Activated naive CD4-positive, alpha-beta T cell treated with anti-CD3 and anti-CD28 coated beads, Interleukin-2, amount 50 U/mL, for 24 hours (primary cell): Measurements from ENCODE around the gene FMO3.

ENCODE experiments used
- H3K27ac Mint-ChIP-seq: one replicate; pipeline ENCODE4 v1.8.0; 2021; ENCODE audit warnings: mild to moderate bottlenecking, mixed read lengths
- H3K27me3 Mint-ChIP-seq: one replicate; pipeline ENCODE4 v1.8.0; 2021; ENCODE audit warnings: mixed read lengths
- H3K36me3 Mint-ChIP-seq: one replicate; pipeline ENCODE4 v1.8.0; 2021; ENCODE audit warnings: mixed read lengths
- H3K4me1 Mint-ChIP-seq: one replicate; pipeline ENCODE4 v1.8.0; 2021; ENCODE audit warnings: mixed read lengths
- H3K4me3 Mint-ChIP-seq: one replicate; pipeline ENCODE4 v1.8.0; 2021; ENCODE audit warnings: mild to moderate bottlenecking, mixed read lengths
- H3K9me3 Mint-ChIP-seq: one replicate; pipeline ENCODE4 v1.8.0; 2021; ENCODE audit warnings: mixed read lengths

The FMO3 gene

DNA sequence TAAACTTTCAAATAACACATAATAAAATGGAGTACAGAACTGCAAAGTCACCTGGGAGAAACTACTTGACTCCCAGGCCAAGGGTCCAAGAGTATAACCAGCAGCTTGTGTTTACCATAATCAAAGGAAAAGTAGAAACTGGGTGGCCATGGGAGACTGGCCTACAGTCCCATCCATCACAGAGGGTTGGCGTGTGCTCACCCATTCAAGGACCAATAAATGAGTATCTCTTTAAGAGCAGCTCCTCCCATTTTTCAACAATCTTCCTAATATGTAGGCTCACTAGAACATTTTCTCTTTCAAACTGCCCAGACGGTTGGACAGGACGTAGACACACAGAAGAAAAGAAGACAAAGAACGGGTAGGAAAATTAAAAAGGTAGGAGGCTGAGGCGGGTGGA lies at the start of gene FMO3:
Gene FMO3 (plus strand): TSS at position 302 of the 400 bp plus-strand sequence. CDS start 1,754 bp downstream, outside the sequence.
- Mint-ChIP-seq H3K27me3 (peaks cover 4% of the 10 kb centered on the region), H3K36me3 (no peaks in the 10 kb centered on the region), H3K27ac (no peak within 1 kb of the TSS), H3K9me3 (no peaks in the 10 kb centered on the region), H3K4me1 (no peaks in the 10 kb centered on the region), H3K4me3 (no peak within 1 kb of the TSS)

DNA sequence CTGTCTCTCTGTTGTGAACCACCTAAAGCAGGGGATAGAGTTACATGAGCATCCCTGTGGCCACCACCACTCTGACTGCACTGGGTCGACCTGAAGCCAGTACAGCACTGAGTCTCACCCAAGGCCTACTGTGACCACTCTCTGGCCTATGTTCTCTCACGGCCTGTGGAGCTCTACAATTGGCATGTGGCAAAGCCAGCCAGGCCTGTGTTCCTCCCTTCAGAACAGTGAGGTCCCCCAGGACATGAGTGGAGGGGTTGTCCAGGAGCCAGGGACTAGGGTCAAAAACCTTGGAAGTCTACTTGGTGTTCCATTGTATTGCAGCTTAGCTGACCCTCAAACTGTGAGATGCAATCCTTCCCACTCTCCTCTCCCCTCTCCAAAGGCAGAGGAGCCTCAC lies 42.7 kb upstream of the FMO3 start:
- Mint-ChIP-seq H3K27ac (no peak overlapping the region), H3K4me1 (no peaks in the 10 kb centered on the region), H3K4me3 (no peak overlapping the region), H3K36me3 (no peaks in the 10 kb centered on the region), H3K27me3 (peaks cover 4% of the 10 kb centered on the region), H3K9me3 (peaks cover 30% of the 10 kb centered on the region)

DNA sequence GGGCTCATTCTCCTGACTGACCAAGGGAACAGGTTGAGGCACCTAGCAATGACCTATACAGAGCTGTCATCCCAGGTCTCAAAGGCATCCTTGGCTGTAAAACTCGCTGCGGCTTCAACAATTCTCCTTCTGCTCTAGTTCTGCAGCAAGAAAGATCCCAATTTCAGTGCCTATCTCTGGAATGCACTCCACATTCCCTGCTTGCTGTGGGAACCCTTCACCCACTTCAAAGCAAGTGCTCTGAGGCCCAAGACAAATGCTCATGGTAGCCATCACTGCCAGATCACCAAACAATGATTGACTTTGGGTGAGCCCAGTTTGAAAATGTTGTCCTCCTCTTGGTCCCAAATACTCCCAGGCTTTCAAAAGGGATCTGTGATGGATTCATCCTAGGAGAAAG lies 37.7 kb upstream of the FMO3 start:
- H3K4me1 Mint-ChIP-seq, result no peaks in the 10 kb centered on the region

DNA sequence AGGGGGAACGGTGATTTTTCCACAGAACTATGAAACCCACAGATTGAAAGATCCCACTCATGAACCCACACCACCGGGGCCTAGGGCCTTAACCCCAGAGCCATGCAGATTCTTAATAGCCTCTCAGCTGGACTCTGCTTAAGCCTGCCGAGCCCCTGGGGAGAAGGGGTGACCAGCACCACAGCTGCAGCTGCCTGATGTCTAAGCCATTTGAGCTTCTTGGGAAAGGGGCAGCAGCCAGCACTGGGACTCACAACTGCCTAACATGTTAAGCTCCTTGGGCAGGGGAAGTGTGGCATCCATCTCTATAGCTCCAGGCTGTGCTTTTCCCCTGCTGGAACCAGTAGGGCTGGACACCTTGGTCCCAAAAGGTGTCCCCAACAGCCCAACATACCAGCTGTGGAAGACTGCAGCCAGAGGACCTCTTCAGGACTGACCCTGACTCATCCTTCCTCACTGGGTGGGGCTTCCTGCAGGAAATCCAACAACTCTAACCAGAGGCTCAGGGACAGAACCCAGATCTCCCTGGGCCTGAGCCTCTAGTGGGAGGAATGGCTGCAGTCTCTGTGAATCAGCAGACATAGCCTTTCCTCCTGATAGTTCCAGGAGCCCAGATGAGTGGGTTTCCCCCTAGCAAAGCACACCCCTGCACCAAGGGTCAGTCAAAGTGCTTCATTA lies 34.6 kb upstream of the FMO3 start:
- Mint-ChIP-seq H3K9me3 (no peaks in the 10 kb centered on the region), H3K27ac (no peak overlapping the region), H3K4me3 (no peak overlapping the region), H3K4me1 (no peaks in the 10 kb centered on the region), H3K36me3 (no peaks in the 10 kb centered on the region), H3K27me3 (peaks cover 3% of the 10 kb centered on the region)

More for the DNA sequence above, 37.7 kb upstream of the FMO3 start:
- H3K4me3 Mint-ChIP-seq, result no peak overlapping the region
- H3K27ac Mint-ChIP-seq, result no peak overlapping the region
- H3K9me3 Mint-ChIP-seq, result peaks cover 10% of the 10 kb centered on the region
- H3K36me3 Mint-ChIP-seq, result no peaks in the 10 kb centered on the region
- peaks cover 5% of the 10 kb centered on the region for H3K27me3 Mint-ChIP-seq

DNA sequence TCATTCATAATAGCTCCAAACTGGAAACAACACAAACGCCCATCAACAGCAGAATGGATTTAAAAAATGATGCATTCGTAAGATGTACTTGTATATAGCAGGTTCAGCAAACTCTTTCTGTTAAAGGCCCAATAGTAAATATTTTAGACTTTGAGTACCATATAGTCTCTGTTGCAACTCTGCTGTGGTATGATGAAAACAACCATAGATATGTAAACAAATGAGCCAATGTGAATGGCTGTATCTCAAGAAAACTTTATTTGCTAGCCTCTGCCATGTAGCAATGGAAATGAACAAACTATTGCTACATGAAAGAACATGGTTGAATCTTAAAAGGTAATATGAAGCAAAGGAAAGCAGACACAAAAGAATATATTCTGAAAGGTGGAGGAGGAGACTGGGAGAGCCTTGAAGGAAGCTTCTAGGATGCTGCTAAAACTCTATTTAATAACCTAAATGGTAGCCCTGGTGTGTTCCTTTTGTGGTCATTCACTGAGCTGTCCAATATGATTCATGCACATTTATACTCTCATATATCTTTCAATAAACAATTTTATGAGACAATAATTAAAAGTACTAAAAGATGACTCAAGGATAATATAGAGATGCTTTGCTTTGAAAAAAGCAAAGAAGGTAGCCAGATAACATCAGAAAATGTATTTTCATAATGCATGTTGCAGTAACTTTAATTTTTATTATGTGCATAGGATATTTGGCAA lies 29.1 kb upstream of the FMO3 start:
- H3K27ac Mint-ChIP-seq, result no peak overlapping the region
- no peak overlapping the region for H3K4me3 Mint-ChIP-seq
- no peaks in the 10 kb centered on the region for H3K9me3 Mint-ChIP-seq
- no peaks in the 10 kb centered on the region for H3K27me3 Mint-ChIP-seq
- H3K4me1 Mint-ChIP-seq, result no peaks in the 10 kb centered on the region
- H3K36me3 Mint-ChIP-seq, result no peaks in the 10 kb centered on the region

DNA sequence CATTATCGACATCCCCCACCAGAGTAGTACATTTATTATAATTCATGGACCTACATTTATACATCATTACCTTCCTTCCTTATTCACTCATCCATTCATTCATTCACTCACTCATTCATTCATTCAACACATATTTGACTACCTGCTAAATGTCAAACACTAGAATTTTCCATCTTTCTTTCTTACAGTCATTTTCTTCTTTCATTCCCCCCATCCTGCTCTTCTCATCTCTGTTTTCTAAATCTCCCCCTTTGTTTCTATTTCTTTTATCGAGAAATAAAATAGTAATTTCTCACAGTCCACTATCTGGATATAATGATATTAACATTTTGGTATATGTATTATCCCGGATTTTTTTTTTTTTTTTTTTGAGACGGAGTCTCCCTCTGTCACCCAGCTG lies 27.8 kb upstream of the FMO3 start:
- Mint-ChIP-seq H3K4me1 (no peaks in the 10 kb centered on the region), H3K9me3 (no peaks in the 10 kb centered on the region), H3K27ac (no peak overlapping the region), H3K27me3 (no peaks in the 10 kb centered on the region), H3K36me3 (no peaks in the 10 kb centered on the region), H3K4me3 (no peak overlapping the region)

DNA sequence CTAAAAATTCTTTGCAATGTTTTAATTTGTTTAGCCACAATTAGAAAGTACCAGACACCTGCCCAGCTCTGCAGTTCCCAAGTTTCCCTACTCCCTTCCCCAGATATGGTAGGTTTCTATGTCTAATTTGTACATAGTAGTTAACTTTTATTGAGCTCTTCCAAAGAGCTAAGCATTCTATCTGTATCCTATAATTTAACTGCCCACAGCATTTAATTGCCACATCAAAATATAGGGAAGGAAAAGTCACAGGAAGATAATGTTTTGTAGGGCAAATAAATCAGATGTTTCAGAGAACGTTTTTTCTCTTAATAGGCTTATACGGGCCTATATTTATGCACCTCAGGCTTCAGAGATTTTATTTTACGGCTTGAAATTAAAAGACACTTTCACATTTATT lies 15.7 kb upstream of the FMO3 start:
- no peaks in the 10 kb centered on the region for H3K36me3 Mint-ChIP-seq
- peaks cover 6% of the 10 kb centered on the region for H3K27me3 Mint-ChIP-seq
- H3K4me3 Mint-ChIP-seq, result no peak overlapping the region
- peaks cover 8% of the 10 kb centered on the region for H3K9me3 Mint-ChIP-seq
- no peak overlapping the region for H3K27ac Mint-ChIP-seq
- H3K4me1 Mint-ChIP-seq, result no peaks in the 10 kb centered on the region

DNA sequence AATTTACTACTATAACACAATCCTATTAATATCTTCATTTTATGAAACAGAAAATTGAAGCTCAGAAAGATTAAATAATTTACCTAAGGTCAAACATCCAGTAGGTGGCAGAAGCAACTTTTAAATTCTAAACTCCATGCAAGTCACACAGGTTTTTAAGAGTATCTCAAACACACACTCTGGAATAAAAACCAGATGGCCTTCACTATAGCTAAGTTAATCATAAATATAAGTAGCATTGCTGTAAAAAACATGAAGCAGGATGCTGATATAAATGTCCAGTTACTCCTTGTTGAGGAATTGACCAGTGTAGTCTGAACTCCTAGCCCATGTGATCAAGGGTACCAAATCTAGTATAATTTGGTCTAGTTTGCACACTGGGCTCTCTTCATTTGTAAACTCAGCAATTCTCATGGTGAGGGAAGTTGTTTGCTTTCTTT lies 9.4 kb upstream of the FMO3 start:
- no peaks in the 10 kb centered on the region for H3K36me3 Mint-ChIP-seq
- no peak overlapping the region for H3K27ac Mint-ChIP-seq
- no peaks in the 10 kb centered on the region for H3K9me3 Mint-ChIP-seq
- no peak overlapping the region for H3K4me3 Mint-ChIP-seq
- peaks cover 6% of the 10 kb centered on the region for H3K27me3 Mint-ChIP-seq
- no peaks in the 10 kb centered on the region for H3K4me1 Mint-ChIP-seq

DNA sequence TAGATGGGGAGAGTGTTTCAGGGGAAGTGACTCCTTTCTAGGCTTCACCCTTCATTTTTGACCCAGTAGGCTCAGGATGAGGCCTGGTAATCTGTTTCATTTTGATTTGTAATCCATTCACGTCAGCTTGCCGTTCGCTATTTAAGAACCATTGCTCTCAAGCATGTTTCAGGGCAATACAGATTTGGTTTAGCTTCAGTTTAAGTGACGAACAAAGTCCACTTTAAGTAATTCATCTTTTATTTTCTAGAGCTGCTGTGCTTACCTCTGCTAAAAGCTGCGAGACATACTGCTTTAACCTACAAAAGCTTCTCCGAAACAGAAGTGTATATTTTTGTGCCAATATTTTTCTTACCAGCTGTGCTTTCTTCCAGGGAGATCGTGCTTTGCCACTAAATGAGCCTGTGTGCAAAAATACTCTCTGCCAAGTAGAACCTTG lies 8.9 kb upstream of the FMO3 start:
- no peaks in the 10 kb centered on the region for H3K36me3 Mint-ChIP-seq
- H3K4me3 Mint-ChIP-seq, result no peak overlapping the region
- H3K27ac Mint-ChIP-seq, result no peak overlapping the region
- H3K9me3 Mint-ChIP-seq, result no peaks in the 10 kb centered on the region
- no peaks in the 10 kb centered on the region for H3K4me1 Mint-ChIP-seq
- peaks cover 3% of the 10 kb centered on the region for H3K27me3 Mint-ChIP-seq

DNA sequence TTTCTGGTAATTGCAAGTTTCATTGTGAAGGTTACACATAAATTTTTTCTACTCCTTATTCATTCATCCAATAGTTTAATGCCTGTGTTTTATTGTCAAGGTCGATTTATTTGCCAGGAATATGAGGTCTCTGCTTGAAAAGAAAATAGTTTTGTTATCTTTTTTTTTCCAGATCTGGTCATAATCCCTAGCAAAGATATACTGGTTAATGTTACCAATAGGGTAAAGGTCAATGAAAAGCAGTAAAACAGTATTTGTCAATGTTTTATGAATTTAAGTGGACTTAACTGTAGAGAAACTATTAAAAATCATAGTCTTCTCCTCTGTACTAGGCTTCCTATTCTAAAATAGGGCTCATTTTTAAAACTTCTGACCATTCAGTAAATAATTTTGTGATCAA lies 8.1 kb upstream of the FMO3 start:
- Mint-ChIP-seq H3K9me3 (no peaks in the 10 kb centered on the region), H3K27ac (no peak overlapping the region), H3K27me3 (peaks cover 4% of the 10 kb centered on the region), H3K4me1 (no peaks in the 10 kb centered on the region), H3K36me3 (no peaks in the 10 kb centered on the region), H3K4me3 (no peak overlapping the region)

DNA sequence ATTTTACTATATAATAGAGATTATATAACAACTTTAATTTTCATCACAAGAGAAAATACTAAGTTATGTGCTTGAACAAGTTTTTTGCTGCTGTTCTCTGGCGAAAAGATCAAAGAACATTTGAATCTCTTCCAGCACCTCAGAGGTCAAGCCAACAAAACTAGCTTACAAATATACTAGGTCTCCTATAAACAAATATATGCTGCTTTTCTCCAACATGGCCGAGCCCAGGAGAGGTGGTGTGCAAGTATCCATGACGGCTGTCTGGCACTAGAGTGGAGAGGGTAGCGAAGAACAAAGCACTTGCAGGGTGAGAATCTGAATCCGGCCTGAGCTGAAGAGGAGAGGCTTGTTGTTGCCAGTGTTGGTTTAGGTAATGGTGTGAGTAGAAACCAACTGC lies 7.5 kb upstream of the FMO3 start:
- Mint-ChIP-seq H3K9me3 (no peaks in the 10 kb centered on the region), H3K4me3 (no peak overlapping the region), H3K4me1 (no peaks in the 10 kb centered on the region), H3K27me3 (peaks cover 4% of the 10 kb centered on the region), H3K27ac (no peak overlapping the region), H3K36me3 (no peaks in the 10 kb centered on the region)

DNA sequence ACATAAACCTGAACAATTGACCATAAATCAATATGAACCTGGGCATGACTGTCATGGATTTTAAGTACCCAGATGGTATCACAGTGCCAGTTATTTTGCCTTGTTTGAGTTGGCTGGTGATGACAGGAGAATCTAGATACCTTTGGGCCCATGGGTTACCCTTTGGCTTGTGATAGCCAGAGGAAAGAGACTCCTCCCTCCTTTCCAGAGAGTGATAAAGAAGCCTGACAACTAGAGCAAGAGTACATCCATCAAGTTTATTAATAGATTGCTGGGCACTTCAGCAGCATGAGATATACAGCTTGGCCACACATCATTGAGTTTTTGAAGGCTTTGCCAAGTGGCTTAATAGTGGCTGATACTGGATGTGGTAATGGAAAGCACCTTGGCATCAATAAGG lies 6.6 kb upstream of the FMO3 start:
- Mint-ChIP-seq H3K9me3 (no peaks in the 10 kb centered on the region), H3K36me3 (no peaks in the 10 kb centered on the region), H3K4me3 (no peak overlapping the region), H3K27ac (no peak overlapping the region), H3K4me1 (no peaks in the 10 kb centered on the region), H3K27me3 (peaks cover 4% of the 10 kb centered on the region)

DNA sequence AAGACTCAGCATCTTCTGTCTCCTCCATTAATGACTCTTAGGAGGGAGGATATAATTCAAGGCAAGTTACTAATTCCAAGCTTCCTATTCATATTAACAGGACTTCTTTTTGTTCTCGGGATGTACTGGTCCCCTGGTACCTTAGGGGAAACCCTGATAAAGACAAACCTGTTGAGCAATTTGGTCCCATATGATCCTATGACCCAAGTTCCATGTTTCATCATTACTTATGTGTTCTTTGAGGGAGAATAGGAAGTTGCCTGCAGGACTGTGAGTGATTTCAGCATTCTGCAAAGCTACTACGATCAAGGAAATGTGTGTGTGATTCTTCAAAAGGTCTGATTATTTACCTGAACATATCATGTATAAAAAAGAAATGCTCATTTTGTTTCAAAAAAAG lies 5.8 kb upstream of the FMO3 start:
- peaks cover 3% of the 10 kb centered on the region for H3K27me3 Mint-ChIP-seq
- no peaks in the 10 kb centered on the region for H3K9me3 Mint-ChIP-seq
- no peak overlapping the region for H3K4me3 Mint-ChIP-seq
- H3K36me3 Mint-ChIP-seq, result no peaks in the 10 kb centered on the region
- H3K27ac Mint-ChIP-seq, result no peak overlapping the region
- H3K4me1 Mint-ChIP-seq, result no peaks in the 10 kb centered on the region

DNA sequence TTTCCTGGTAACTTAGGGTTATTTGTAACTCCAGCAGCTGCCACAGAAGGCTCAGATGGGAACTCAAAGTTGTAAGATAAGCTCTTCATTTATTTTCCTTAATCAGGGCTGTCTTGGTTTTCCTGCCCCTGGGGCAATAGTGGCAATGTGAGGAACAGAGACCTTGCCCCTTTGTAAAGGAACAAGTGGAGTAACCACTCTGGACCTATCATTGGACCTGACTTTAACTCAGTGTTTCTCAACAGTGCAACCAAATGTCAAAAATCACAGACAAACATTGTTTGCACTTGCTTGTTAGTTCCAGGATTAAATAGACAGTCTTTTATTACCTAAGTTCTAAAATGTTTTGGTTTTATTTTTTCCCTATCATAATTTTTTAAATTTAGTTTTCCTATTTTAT lies 2.8 kb upstream of the FMO3 start:
- Mint-ChIP-seq H3K27ac (no peak overlapping the region), H3K4me1 (no peaks in the 10 kb centered on the region), H3K4me3 (no peak overlapping the region), H3K9me3 (no peaks in the 10 kb centered on the region), H3K27me3 (peaks cover 4% of the 10 kb centered on the region), H3K36me3 (no peaks in the 10 kb centered on the region)

DNA sequence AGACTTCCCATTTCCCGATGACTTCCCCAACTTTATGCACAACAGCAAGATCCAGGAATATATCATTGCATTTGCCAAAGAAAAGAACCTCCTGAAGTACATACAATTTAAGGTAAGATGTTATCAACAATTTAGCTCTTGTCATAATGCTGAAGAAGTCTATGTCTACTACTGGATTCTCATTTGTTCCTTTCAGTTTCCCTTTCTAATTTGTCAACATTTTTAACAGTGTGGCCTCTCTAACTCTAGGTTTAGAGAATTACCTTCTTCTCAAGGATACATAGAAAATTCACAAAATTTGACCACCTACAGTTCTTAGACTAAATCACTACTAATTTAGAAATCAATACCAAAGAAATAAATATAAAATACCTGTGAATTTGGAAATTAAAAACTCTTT lies 13.2 kb downstream of the FMO3 start:
- no peak overlapping the region for H3K27ac Mint-ChIP-seq
- H3K36me3 Mint-ChIP-seq, result no peaks in the 10 kb centered on the region
- no peaks in the 10 kb centered on the region for H3K4me1 Mint-ChIP-seq
- no peak overlapping the region for H3K4me3 Mint-ChIP-seq
- no peaks in the 10 kb centered on the region for H3K9me3 Mint-ChIP-seq
- peaks cover 6% of the 10 kb centered on the region for H3K27me3 Mint-ChIP-seq

DNA sequence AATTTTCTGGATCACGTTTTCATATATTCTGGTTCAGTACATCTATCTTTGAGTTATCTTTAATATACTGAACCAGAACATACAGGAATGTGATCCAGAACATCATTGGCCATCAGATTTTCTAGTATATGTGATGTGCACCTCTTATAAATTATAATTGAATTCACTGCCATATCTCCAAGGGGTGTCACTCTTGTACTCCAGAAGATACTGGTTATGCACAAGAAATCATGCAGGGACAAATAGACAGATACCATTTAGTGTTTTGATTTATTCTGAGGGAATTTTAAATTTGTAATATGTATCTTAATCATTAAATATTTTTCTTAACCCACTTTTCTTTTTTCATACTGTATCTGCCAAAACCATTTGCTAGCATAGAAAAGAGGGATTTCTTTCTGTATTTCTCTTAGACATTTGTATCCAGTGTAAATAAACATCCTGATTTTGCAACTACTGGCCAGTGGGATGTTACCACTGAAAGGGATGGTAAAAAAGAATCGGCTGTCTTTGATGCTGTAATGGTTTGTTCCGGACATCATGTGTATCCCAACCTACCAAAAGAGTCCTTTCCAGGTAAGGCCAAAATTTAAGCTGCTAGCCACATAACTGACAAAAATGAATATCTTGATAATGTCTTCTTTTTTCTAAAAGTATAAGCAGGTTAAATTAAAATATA lies 16.7 kb downstream of the FMO3 start:
- H3K27ac Mint-ChIP-seq, result no peak overlapping the region
- H3K36me3 Mint-ChIP-seq, result no peaks in the 10 kb centered on the region
- H3K4me1 Mint-ChIP-seq, result no peaks in the 10 kb centered on the region
- no peaks in the 10 kb centered on the region for H3K9me3 Mint-ChIP-seq
- H3K27me3 Mint-ChIP-seq, result peaks cover 16% of the 10 kb centered on the region
- no peak overlapping the region for H3K4me3 Mint-ChIP-seq
